ENCODE measurements around the gene SPATA4.

The SPATA4 gene

DNA sequence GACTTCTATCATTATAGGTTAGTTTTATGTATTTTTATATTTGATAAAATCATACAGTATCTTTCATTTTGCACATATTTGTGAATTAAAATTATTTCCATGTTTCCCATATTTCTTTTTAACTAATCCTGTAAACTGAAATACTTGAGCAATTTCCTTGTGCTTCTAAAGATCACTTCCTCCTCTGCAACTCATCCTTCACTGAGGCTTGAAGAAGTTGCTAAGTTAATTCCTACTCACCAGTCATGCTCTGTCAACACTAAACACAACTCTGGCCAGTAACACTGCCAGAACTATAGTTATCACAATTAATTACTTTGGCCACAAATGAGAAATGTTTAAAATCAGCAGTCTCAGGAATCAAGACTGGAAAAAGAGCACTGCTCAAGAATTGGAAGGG lies 6.7 kb downstream of the SPATA4 start:
- DNase-seq = no peak

GRCh38 chr4:176187624-176188023 lies 7.8 kb downstream of the SPATA4 start:
- DNase-seq = no peak

GRCh38 chr4:176186671-176187395 lies 8.6 kb downstream of the SPATA4 start:
- no peak for DNase-seq

DNA sequence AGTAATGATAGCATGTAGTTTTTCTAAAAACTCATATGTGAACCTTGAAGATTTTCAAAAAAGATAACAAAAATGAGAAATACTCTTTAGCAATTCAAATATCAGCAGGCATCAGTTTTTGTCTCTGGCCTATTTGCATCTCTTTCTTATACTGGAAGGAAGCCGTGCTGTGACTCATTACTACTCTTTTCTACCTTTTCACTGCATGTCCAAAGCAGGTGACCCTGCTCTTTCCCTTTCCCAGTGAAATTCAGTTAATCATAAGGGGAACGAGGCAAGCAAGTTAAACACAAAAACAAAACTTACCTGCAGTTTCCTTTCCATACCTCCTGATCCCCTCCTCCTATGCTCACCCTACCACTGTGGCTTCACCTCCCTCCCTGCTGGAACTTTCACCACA lies 9.3 kb downstream of the SPATA4 start:
- no peak for DNase-seq

GRCh38 chr4:176185051-176185450 lies 10.3 kb downstream of the SPATA4 start:
- no peak for DNase-seq

- no peak for DNase-seq
Measured at GRCh38 chr4:176163041-176163440, 32.3 kb downstream of the SPATA4 start.

- DNase-seq = no peak
Measured at GRCh38 chr4:176156656-176157055, 38.7 kb downstream of the SPATA4 start.

- no peak for DNase-seq
Measured at GRCh38 chr4:176153124-176153523, 42.3 kb downstream of the SPATA4 start.

DNA sequence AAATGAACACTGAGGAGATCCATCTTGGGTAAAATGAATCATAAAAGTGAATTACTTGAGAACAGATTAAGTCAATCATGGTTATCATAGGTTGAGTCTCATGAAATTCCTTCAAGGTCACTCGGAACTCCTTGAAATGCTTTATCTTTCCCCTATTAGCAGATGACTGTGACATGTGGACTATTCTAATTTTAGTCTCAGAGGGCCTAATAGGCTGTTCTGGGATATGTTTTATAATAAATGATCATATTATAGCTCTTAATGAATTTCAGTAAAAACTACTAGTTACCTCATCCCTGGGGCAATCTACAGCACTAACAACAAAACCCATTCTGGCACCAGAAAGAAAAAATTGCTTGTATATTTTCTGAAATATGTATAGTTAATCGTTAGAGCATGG lies 44.7 kb downstream of the SPATA4 start:
- no peak for DNase-seq

DNA sequence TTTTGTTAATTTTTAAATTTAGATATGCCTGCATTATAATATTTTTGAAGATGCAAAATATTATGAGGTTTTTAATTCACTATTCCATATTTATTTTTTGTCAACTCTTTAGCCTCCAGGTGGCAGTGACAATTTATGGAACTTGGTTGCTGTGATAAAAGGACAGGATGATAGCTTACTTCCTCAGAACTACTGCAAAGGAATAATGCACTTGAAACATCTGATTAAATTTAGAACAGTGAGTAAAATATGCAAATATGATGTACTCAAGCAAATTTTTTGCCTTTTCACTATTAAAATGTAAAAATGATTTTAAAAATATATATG lies 45.1 kb downstream of the SPATA4 start:
- no peak for DNase-seq

- no peak for DNase-seq
Measured at GRCh38 chr4:176149680-176150355, 45.6 kb downstream of the SPATA4 start.

DNA sequence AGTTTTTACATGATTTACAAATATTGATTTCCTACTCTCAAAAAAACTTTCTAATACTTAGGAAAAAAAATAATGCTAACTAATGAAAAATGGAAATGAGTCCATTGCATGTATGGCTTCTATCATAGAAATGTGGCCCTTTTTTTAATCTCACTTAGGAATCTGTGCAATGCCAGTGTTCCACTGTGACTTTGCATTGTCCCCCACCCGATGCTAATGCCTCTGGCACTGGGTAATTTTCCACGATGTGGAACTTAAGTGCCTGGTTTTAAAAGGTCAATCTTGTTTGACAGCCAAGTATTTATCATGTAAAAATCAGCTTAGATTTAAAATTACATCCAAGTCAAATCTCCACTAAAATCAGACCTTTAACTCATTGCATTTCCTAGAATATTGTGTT lies 53.1 kb downstream of the SPATA4 start:
- no peak for DNase-seq

DNA sequence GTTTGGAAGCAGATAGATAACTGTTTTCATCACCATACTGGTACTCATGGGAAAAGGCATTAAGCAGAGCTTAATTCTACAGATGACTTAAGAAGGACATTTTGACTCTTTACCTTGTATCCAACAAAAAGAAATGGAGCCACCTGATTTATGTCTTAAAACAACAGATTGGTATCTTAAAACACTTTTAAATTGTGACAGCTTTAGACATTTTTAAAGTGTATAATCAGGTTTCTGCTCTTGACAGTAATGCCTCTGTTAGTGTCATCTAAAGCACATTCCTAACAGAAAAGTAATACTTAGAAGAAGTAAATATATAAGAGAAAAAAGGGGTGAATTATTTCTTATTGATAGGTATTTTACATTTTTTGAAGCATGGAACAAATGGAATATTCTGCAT lies 55.9 kb downstream of the SPATA4 start:
- no peak for DNase-seq

GRCh38 chr4:176137631-176138030 lies 57.8 kb downstream of the SPATA4 start:
- DNase-seq = no peak

- DNase-seq = no peak
Measured at GRCh38 chr4:176134670-176135069, 60.7 kb downstream of the SPATA4 start.
